MCF 10A (cell line): ENCODE results near the gene RSPO1. TPM values are rescaled to one million over a fixed set of nuclear protein-coding genes. Genes with fewer than 3 reads are reported as not detected.
"Not testable (repeated sequence)": the region's sequence is repeated elsewhere in the genome, so short reads cannot be mapped to it uniquely, and the experiment has no call there.

ENCODE experiments used
- BruUV-seq: library from RNA; stranded (reverse); fragments of 400-500 nt; replicated peaks from 2 replicates; lab custom pipeline; 2021; lab: Mats Ljungman, UMichigan
- CTCF ChIA-PET: fragments of 300-600 bp; sonication (Branson Sonifier 250); formaldehyde crosslinking; extraction: SDS; loops from one replicate; lab custom pipeline; 2021; ENCODE audit warnings: antibody characterized with exemption, inconsistent platforms; lab: Yijun Ruan, JAX
- POLR2A ChIA-PET: fragments of 300-600, 350-650 bp; sonication (Branson Sonifier 250); formaldehyde crosslinking; extraction: SDS; loops from one replicate; lab custom pipeline; 2020; ENCODE audit warnings: antibody characterized with exemption, inconsistent platforms; lab: Yijun Ruan, JAX
- DNase-seq: peaks from one replicate; pipeline ENCODE4 v3.0.0-alpha.2; 2018; ENCODE audit not compliant: unreplicated experiment
- H3K27ac Mint-ChIP-seq: one replicate; pipeline ENCODE4 v1.8.0; 2022; ENCODE audit warnings: mild to moderate bottlenecking, low read depth, mixed read lengths; ENCODE audit not compliant: unreplicated experiment
- H3K27me3 Mint-ChIP-seq: one replicate; pipeline ENCODE4 v1.8.0; 2022; ENCODE audit warnings: mixed read lengths; ENCODE audit not compliant: insufficient read depth, unreplicated experiment
- H3K36me3 Mint-ChIP-seq: one replicate; pipeline ENCODE4 v1.8.0; 2022; ENCODE audit warnings: mild to moderate bottlenecking, moderate library complexity, mixed read lengths; ENCODE audit not compliant: insufficient read depth, unreplicated experiment
- H3K4me1 Mint-ChIP-seq: one replicate; pipeline ENCODE4 v1.8.0; 2022; ENCODE audit warnings: mixed read lengths; ENCODE audit not compliant: insufficient read depth, unreplicated experiment
- H3K4me3 Mint-ChIP-seq: one replicate; pipeline ENCODE4 v1.8.0; 2022; ENCODE audit warnings: mild to moderate bottlenecking, moderate library complexity, mixed read lengths; ENCODE audit not compliant: unreplicated experiment
- H3K9me3 Mint-ChIP-seq: one replicate; pipeline ENCODE4 v1.8.0; 2022; ENCODE audit warnings: mixed read lengths; ENCODE audit not compliant: unreplicated experiment
- CTCF ChIP-seq: fragments of 200-600 bp; IDR thresholded peaks from one replicate; pipeline ENCODE4 v1.8.0; 2022; ENCODE audit warnings: antibody characterized with exemption, mild to moderate bottlenecking; ENCODE audit not compliant: unreplicated experiment
- intact Hi-C: fragments of 100-400 bp; cut with micrococcal nuclease; formaldehyde crosslinking; loops from 2 replicates; pipeline ENCODE4 v1.14.1; 2022
- total RNA-seq: library from RNA; stranded (reverse); gene quantifications from 2 replicates; pipeline ENCODE4 v1.2.3, GENCODE V29; 2022

The RSPO1 gene
- total RNA-seq, 1 experiment from 2014 or later, result not detected

- no peaks in the 10 kb centered on the region for H3K9me3 Mint-ChIP-seq
- POLR2A ChIA-PET, result interaction anchor here (0.5 to 2.3 kb wide), 22 partner anchors 9 to 1467 kb away, joined by 3 to 28 read pairs (median 4); partner anchors contain the start of genes CDCA8 and MEAF6
- H3K27ac Mint-ChIP-seq, result peak within 1 kb of the TSS; percentile 100
- BruUV-seq, result TSS peak; percentile 60
- TF ChIP-seq CTCF, result no peak
- peak; percentile 94 for DNase-seq
- intact Hi-C loops, result loop anchor here (10.0 kb wide), 1 partner anchor 121 kb away; the partner anchor contains the start of gene ZC3H12A
- no peaks in the 10 kb centered on the region for H3K27me3 Mint-ChIP-seq
- H3K4me3 Mint-ChIP-seq, result peak within 1 kb of the TSS; percentile 100
- H3K4me1 Mint-ChIP-seq, result no peaks in the 10 kb centered on the region
- CTCF ChIA-PET, result interaction anchor here (0.6 to 15.7 kb wide), 5 partner anchors 9 to 382 kb away, joined by 3 to 271 read pairs (median 3); a partner anchor contains a TSS
- peaks cover 24% of the 10 kb centered on the region for H3K36me3 Mint-ChIP-seq
These were observed 39.1 kb downstream of the RSPO1 start, which contains the start of gene GNL2 for GRCh38 chr1:37595440-37596181. GNL2 (minus strand) TSS chr1:37595937; CDS start chr1:37595822, 115 bp downstream.

- no TSS peak for BruUV-seq
- intact Hi-C loops, result loop anchor here (10.0 kb wide), 1 partner anchor 119 kb away; the partner anchor contains the start of gene ZC3H12A
- ChIA-PET POLR2A (interaction anchor here (1.5 kb wide), 1 partner anchor 10 kb away, joined by 4 read pairs; no protein-coding TSS in a partner anchor), CTCF (interaction anchor here (0.5 kb wide), 1 partner anchor 29 kb away, joined by 4 read pairs; no protein-coding TSS in a partner anchor)
- Mint-ChIP-seq H3K4me1 (no peaks in the 10 kb centered on the region), H3K27ac (no peak overlapping the region), H3K27me3 (no peaks in the 10 kb centered on the region), H3K4me3 (peak overlapping the region; percentile 35), H3K36me3 (peaks cover 43% of the 10 kb centered on the region), H3K9me3 (no peaks in the 10 kb centered on the region)
- DNase-seq, result no peak
- TF ChIP-seq CTCF, result no peak
These were observed 41.0 kb downstream of the RSPO1 start for GRCh38 chr1:37593726-37594125.

- CTCF ChIA-PET, result interaction anchor here (0.5 to 1.0 kb wide), 2 partner anchors 371 to 1246 kb away, joined by 4 read pairs; no protein-coding TSS in a partner anchor
- no peak for TF ChIP-seq CTCF
These were observed 45.8 kb downstream of the RSPO1 start for GRCh38 chr1:37588939-37589338.

GRCh38 chr1:37584544-37584943 is 50.1 kb downstream of the RSPO1 start:
- H3K27ac Mint-ChIP-seq, H3K4me1 Mint-ChIP-seq, H3K4me3 Mint-ChIP-seq, intact Hi-C loops, H3K27me3 Mint-ChIP-seq, BruUV-seq, DNase-seq, H3K9me3 Mint-ChIP-seq: not testable (repeated sequence)
- peaks cover 100% of the 10 kb centered on the region for H3K36me3 Mint-ChIP-seq
- CTCF ChIA-PET, result interaction anchor here (0.6 kb wide), 1 partner anchor 398 kb away, joined by 3 read pairs; no protein-coding TSS in a partner anchor
- POLR2A ChIA-PET, result interaction anchor here (1.7 to 2.2 kb wide), 2 partner anchors 9 to 11 kb away, joined by 4 to 10 read pairs; partner anchors contain the start of gene GNL2

More at GRCh38 chr1:37588939-37589338, 45.8 kb downstream of the RSPO1 start:
- intact Hi-C loops, result no loop called here
- POLR2A ChIA-PET, result no interaction called here
- no TSS peak for BruUV-seq
- Mint-ChIP-seq H3K36me3 (peaks cover 91% of the 10 kb centered on the region), H3K27me3 (no peaks in the 10 kb centered on the region), H3K9me3 (no peaks in the 10 kb centered on the region), H3K27ac (no peak overlapping the region), H3K4me3 (no peak overlapping the region), H3K4me1 (no peaks in the 10 kb centered on the region)
- no peak for DNase-seq
